Liver (tissue), 3 donors: ENCODE data around the gene CCDC191.

Experiments used
- ATF3 ChIP-seq: IDR thresholded peaks from 2 replicates; pipeline ENCODE4 v1.6.1; 2016; ENCODE audit warnings: antibody characterized with exemption
- CTCF ChIP-seq: fragments of 150-350 bp; IDR thresholded peaks from 2 replicates; pipeline ENCODE4 v1.5.1; 2017; ENCODE audit warnings: improper control_type of control experiment, low read depth, low read length; ENCODE audit not compliant: missing input control
- EGR1 ChIP-seq, 2 donors: IDR thresholded peaks; 2 replicates each; pipeline ENCODE4 v1.6.1; 2016 to 2018; ENCODE audit warnings: antibody characterized with exemption in 2 of 2, low read depth in 2 of 2
- FOXA1 ChIP-seq: IDR thresholded peaks from 2 replicates; pipeline ENCODE4 v1.6.1; 2016; ENCODE audit warnings: antibody characterized with exemption
- FOXA2 ChIP-seq: IDR thresholded peaks from 2 replicates; pipeline ENCODE4 v1.6.1; 2016; ENCODE audit warnings: antibody characterized with exemption
- HNF4G ChIP-seq: IDR thresholded peaks from 2 replicates; pipeline ENCODE4 v1.6.1; 2016; ENCODE audit warnings: antibody characterized with exemption
- JUND ChIP-seq, 2 donors: IDR thresholded peaks; 2 replicates each; pipeline ENCODE4 v1.6.1; 2016; ENCODE audit warnings: antibody characterized with exemption in 2 of 2
- MAX ChIP-seq: IDR thresholded peaks from 2 replicates; pipeline ENCODE4 v1.6.1; 2016; ENCODE audit warnings: antibody characterized with exemption
- NR2F2 ChIP-seq: IDR thresholded peaks from 2 replicates; pipeline ENCODE4 v1.6.1; 2016; ENCODE audit warnings: antibody characterized with exemption
- RAD21 ChIP-seq, 2 donors: IDR thresholded peaks; 2 replicates each; pipeline ENCODE4 v1.6.1; 2016; ENCODE audit warnings: antibody characterized with exemption in 2 of 2, mild to moderate bottlenecking in 2 of 2
- REST ChIP-seq: IDR thresholded peaks from 2 replicates; pipeline ENCODE4 v1.6.1; 2016; ENCODE audit warnings: antibody characterized with exemption, mild to moderate bottlenecking
- TAF1 ChIP-seq: conservative IDR thresholded peaks from 2 replicates; pipeline ENCODE4 v1.6.1; 2016; ENCODE audit warnings: antibody characterized with exemption, mild to moderate bottlenecking
- YY1 ChIP-seq: IDR thresholded peaks from 2 replicates; pipeline ENCODE4 v1.6.1; 2016; ENCODE audit warnings: antibody characterized with exemption, mild to moderate bottlenecking
- donor health status: healthy.
- donor health status: healthy.

- TF ChIP-seq JUND (IDR thresholded peaks at IDR 0.05): no peak
- no peak for TF ChIP-seq CTCF
- TF ChIP-seq TAF1: no peak
- TF ChIP-seq NR2F2: no peak
- TF ChIP-seq MAX: no peak
- TF ChIP-seq REST: no peak
- no peak for TF ChIP-seq YY1
- TF ChIP-seq EGR1 (IDR thresholded peaks at IDR 0.05; ENCODE audit: low read depth in 2 of 2): no peak
- no peak for TF ChIP-seq ATF3
- TF ChIP-seq FOXA2: no peak
- TF ChIP-seq FOXA1: no peak
- TF ChIP-seq RAD21 (IDR thresholded peaks at IDR 0.05): no peak
- no peak for TF ChIP-seq HNF4G
These were observed 36.8 kb downstream of the CCDC191 start for GRCh38 chr3:114019486-114019885.
